Activated T-helper 1 cell treated with anti-CD3 and anti-CD28 coated beads, Interleukin-12 subunit alpha, Interleukin-12 subunit beta, Interleukin-2, Interleukin-4 antibody, amounts not matched to agents 30 ng/mL and 10 ng/mL and 1 ng/mL, durations not matched to agents 14 hours and 24 hours and 36 hours (primary cell): ENCODE data around the gene ESRRB. TPM values are rescaled to one million over a fixed set of nuclear protein-coding genes. Genes with fewer than 3 reads are reported as not detected.
"Not testable (repeated sequence)": the region's sequence is repeated elsewhere in the genome, so short reads cannot be mapped to it uniquely, and the experiment has no call there.

Experiments
- DNase-seq: peaks from one replicate; pipeline ENCODE4 v3.0.0; 2021; ENCODE audit warnings: low spot score
- H3K27ac Mint-ChIP-seq: one replicate; pipeline ENCODE4 v1.8.0; 2021; ENCODE audit warnings: mild to moderate bottlenecking, mixed read lengths
- H3K27me3 Mint-ChIP-seq: one replicate; pipeline ENCODE4 v1.8.0; 2022; ENCODE audit warnings: mild to moderate bottlenecking, moderate library complexity, mixed read lengths; ENCODE audit not compliant: insufficient read depth
- H3K36me3 Mint-ChIP-seq: one replicate; pipeline ENCODE4 v1.8.0; 2021; ENCODE audit warnings: low read depth, mixed read lengths
- H3K4me1 Mint-ChIP-seq: one replicate; pipeline ENCODE4 v1.8.0; 2021; ENCODE audit warnings: low read depth, mixed read lengths
- H3K4me3 Mint-ChIP-seq: one replicate; pipeline ENCODE4 v1.8.0; 2021; ENCODE audit warnings: mild to moderate bottlenecking, moderate library complexity, mixed read lengths
- H3K9me3 Mint-ChIP-seq: one replicate; pipeline ENCODE4 v1.8.0; 2021; ENCODE audit warnings: mixed read lengths
- intact Hi-C: fragments of 100-400 bp; cut with micrococcal nuclease; formaldehyde crosslinking; loops from one replicate; pipeline ENCODE4 v1.15.1; 2024
- total RNA-seq: library from RNA; stranded (reverse); gene quantifications from 2 replicates; pipeline ENCODE4 v1.2.3, GENCODE V29; 2022

Gene ESRRB
- total RNA-seq, 1 donor from 2014 or later, result 0.21 TPM

GRCh38 chr14:76501156-76501720 lies 125.3 kb downstream of the ESRRB start:
- peaks cover 1% of the 10 kb centered on the region for H3K27me3 Mint-ChIP-seq
- DNase-seq, result no peak
- no peaks in the 10 kb centered on the region for H3K36me3 Mint-ChIP-seq
- no peak overlapping the region for H3K27ac Mint-ChIP-seq
- no peaks in the 10 kb centered on the region for H3K4me1 Mint-ChIP-seq
- H3K4me3 Mint-ChIP-seq, result no peak overlapping the region
- intact Hi-C loops, result no loop called here
- no peaks in the 10 kb centered on the region for H3K9me3 Mint-ChIP-seq

- H3K4me3 Mint-ChIP-seq, result no peak overlapping the region
- no peak for DNase-seq
- peaks cover 1% of the 10 kb centered on the region for H3K27me3 Mint-ChIP-seq
- intact Hi-C loops, result no loop called here
- H3K36me3 Mint-ChIP-seq, result no peaks in the 10 kb centered on the region
- no peak overlapping the region for H3K27ac Mint-ChIP-seq
- H3K9me3 Mint-ChIP-seq, result no peaks in the 10 kb centered on the region
- H3K4me1 Mint-ChIP-seq, result no peaks in the 10 kb centered on the region
These were observed 126.3 kb downstream of the ESRRB start for GRCh38 chr14:76502219-76502618.

- Mint-ChIP-seq H3K27ac (no peak overlapping the region), H3K4me1 (no peaks in the 10 kb centered on the region), H3K4me3 (no peak overlapping the region), H3K9me3 (no peaks in the 10 kb centered on the region), H3K27me3 (peaks cover 1% of the 10 kb centered on the region), H3K36me3 (no peaks in the 10 kb centered on the region)
- intact Hi-C loops, result no loop called here
- no peak for DNase-seq
These were observed 126.7 kb downstream of the ESRRB start for GRCh38 chr14:76502638-76503037.

DNA sequence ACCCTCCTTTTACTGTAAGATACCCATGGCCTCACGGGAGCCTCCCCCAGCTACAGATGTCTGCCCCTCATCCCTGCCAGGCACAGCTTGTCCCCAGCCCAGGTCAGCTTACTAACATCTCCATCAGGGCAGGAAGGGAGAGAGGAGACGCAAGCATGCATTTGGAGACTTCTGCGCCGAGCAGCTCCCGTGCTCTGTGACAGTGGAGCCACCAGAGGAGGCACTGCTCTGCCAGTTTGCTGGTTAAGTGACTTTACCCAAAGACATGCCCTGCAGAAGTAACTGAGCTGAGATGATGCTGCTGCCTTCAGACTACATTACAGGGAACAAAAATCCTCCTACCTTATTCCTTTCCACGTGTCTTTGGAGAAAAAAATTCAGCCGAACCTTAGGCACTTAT lies 133.4 kb downstream of the ESRRB start:
- Mint-ChIP-seq H3K27me3 (peaks cover 3% of the 10 kb centered on the region), H3K4me1 (no peaks in the 10 kb centered on the region), H3K36me3 (no peaks in the 10 kb centered on the region), H3K27ac (no peak overlapping the region), H3K4me3 (no peak overlapping the region), H3K9me3 (no peaks in the 10 kb centered on the region)
- DNase-seq, result no peak
- intact Hi-C loops, result no loop called here

- Mint-ChIP-seq H3K4me3 (no peak overlapping the region), H3K4me1 (no peaks in the 10 kb centered on the region), H3K27ac (no peak overlapping the region), H3K36me3 (no peaks in the 10 kb centered on the region), H3K9me3 (no peaks in the 10 kb centered on the region), H3K27me3 (peaks cover 3% of the 10 kb centered on the region)
- intact Hi-C loops, result loop anchor here (10.0 kb wide), 1 partner anchor 135 kb away; no protein-coding TSS in a partner anchor
- no peak for DNase-seq
These were observed 134.2 kb downstream of the ESRRB start for GRCh38 chr14:76510181-76510580.

DNA sequence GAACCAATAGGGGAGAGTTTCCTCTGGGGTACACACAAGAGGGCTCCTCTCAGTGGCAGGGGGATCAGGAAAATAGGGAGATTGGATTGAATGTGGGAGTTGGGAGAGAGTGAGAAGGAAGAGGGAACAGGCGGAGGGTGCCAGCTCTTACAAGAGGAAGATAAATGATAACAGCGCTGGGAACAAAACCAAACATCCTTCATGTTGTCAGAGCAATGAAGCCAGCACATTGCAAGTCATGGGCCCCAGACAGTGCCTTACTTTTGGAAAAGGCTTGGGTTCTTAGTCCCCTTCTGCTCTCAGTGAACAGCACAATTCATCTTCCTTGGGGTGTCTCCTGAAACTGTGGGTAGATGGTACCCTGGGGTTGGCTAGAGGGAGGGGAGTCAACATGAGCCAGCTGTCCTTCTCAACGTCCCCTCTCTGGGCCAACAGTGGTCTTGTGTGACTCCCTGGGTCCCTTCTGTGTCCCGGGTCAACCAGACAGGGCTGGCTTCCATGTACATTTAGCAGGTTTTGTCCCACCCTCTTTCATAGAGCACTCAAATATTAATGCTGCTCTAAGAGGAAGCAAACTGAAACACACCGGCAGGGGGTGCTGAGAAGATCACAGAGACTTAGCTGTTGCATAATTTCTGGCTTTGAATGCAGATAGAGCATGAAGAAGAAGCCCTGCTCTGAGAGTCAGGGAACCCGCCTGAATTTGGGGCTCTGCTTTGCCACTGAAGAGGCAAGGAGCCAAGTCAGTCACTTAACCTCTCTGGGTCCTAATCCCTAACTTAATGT lies 138.5 kb downstream of the ESRRB start:
- intact Hi-C loops, result loop anchor here (10.0 kb wide), 1 partner anchor 130 kb away; no protein-coding TSS in a partner anchor
- no peak for DNase-seq
- H3K9me3 Mint-ChIP-seq, result no peaks in the 10 kb centered on the region

DNA sequence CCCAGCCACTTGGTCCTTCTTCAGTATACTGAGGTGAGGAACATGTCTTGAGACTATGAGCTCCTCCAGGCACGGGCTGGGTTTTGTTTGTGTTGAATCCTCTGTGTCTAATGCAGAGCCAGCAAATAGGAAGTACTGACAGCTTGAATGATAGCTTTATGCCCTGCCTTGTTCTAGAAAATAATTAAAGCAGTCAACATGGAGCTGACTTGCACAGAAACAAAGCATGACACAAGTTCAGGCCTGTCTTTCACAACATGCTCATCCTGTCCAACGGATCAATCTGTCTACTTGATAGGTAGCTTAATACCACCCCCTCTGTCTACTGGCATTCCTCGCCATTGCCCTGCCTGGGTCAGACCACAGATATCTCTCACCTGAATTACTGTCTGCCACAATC lies 140.9 kb downstream of the ESRRB start:
- Mint-ChIP-seq H3K4me3 (no peak overlapping the region), H3K27ac (no peak overlapping the region), H3K27me3 (peaks cover 3% of the 10 kb centered on the region), H3K36me3 (no peaks in the 10 kb centered on the region), H3K9me3 (no peaks in the 10 kb centered on the region), H3K4me1 (no peaks in the 10 kb centered on the region)
- DNase-seq, result no peak
- intact Hi-C loops, result loop anchor here (10.0 kb wide), 1 partner anchor 128 kb away; no protein-coding TSS in a partner anchor

More for the DNA sequence above, 138.5 kb downstream of the ESRRB start:
- H3K4me3 Mint-ChIP-seq, result no peak overlapping the region
- no peaks in the 10 kb centered on the region for H3K36me3 Mint-ChIP-seq
- no peaks in the 10 kb centered on the region for H3K4me1 Mint-ChIP-seq
- peaks cover 3% of the 10 kb centered on the region for H3K27me3 Mint-ChIP-seq
- no peak overlapping the region for H3K27ac Mint-ChIP-seq

DNA sequence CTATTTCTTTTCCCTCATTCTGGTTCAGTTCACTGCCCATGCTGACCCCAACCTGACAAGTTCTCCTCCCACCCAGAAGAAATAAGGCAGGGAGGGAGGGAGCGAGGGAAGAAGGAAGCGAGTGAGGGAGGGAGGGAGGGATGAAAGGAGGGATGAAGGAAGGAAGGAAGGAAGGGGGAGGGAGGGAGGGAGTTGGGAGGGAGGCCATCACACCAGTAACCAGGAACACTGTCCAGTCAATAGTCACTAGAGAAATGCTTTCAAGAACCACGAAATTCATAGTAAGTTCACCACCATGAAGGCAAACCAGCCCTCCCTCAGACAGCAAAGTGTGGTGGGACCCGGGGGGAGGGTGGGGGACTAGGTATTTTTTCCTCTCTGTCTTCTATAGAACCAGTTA lies 142.4 kb downstream of the ESRRB start:
- Mint-ChIP-seq H3K9me3 (no peaks in the 10 kb centered on the region), H3K36me3 (no peaks in the 10 kb centered on the region), H3K4me3 (no peak overlapping the region), H3K27ac (no peak overlapping the region), H3K27me3 (peaks cover 7% of the 10 kb centered on the region), H3K4me1 (no peaks in the 10 kb centered on the region)
- intact Hi-C loops, result loop anchor here (10.0 kb wide), 1 partner anchor 126 kb away; no protein-coding TSS in a partner anchor
- no peak for DNase-seq

DNA sequence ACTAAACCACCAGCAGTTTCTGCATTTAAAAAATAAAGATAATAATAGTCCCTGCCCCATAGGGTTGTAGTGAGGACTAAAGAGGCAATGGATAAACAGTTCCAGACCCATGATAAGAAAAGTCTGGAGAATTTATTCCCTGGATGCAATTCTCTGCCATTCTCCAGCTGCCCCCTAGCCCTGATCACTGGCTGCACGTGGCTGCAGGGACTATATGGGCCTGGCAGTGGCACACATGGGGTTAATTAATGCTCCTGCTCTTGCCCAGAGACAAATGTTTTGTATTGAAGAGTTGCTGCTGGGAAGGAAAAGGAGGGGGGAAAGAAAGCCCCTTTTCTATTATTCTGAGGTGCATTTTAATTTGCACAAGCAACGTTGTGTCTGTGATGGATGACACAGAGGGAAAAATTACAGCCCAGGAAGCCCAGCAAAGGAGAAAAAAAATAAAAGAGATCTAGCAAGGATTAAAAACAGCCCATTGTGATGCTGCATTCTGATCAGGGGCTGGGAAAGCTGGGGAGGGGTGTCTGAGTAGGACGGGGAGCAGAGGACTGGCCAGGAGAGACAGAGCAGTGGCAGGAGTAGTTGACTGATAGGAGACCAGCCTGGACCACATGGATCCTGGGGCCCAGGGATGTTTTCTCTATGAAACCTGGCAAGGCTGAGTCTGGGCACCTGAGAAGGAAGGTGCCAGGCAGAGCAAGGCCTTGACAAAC lies 149.3 kb downstream of the ESRRB start:
- H3K36me3 Mint-ChIP-seq, result no peaks in the 10 kb centered on the region
- DNase-seq, result no peak
- no peaks in the 10 kb centered on the region for H3K9me3 Mint-ChIP-seq
- H3K27ac Mint-ChIP-seq, result no peak overlapping the region
- H3K27me3 Mint-ChIP-seq, result peaks cover 9% of the 10 kb centered on the region
- no peak overlapping the region for H3K4me3 Mint-ChIP-seq
- no peaks in the 10 kb centered on the region for H3K4me1 Mint-ChIP-seq
- intact Hi-C loops, result no loop called here

GRCh38 chr14:76531085-76531484 lies 155.1 kb downstream of the ESRRB start:
- H3K4me3 Mint-ChIP-seq, result no peak overlapping the region
- H3K27ac Mint-ChIP-seq, result no peak overlapping the region
- H3K4me1 Mint-ChIP-seq, result no peaks in the 10 kb centered on the region
- no peaks in the 10 kb centered on the region for H3K27me3 Mint-ChIP-seq
- H3K36me3 Mint-ChIP-seq, result no peaks in the 10 kb centered on the region
- H3K9me3 Mint-ChIP-seq, result no peaks in the 10 kb centered on the region
- no peak for DNase-seq
- intact Hi-C loops, result no loop called here

GRCh38 chr14:76531821-76532318 lies 155.9 kb downstream of the ESRRB start:
- Mint-ChIP-seq H3K9me3 (no peaks in the 10 kb centered on the region), H3K4me1 (no peaks in the 10 kb centered on the region), H3K36me3 (no peaks in the 10 kb centered on the region), H3K4me3 (no peak overlapping the region), H3K27me3 (no peaks in the 10 kb centered on the region), H3K27ac (no peak overlapping the region)
- DNase-seq, result no peak
- intact Hi-C loops, result no loop called here

- H3K4me1 Mint-ChIP-seq, intact Hi-C loops, DNase-seq, H3K27ac Mint-ChIP-seq, H3K9me3 Mint-ChIP-seq, H3K27me3 Mint-ChIP-seq, H3K4me3 Mint-ChIP-seq, H3K36me3 Mint-ChIP-seq: not testable (repeated sequence)
These were observed 160.7 kb downstream of the ESRRB start for GRCh38 chr14:76536636-76537035.
